OCI-M1 (cell line): ENCODE results near the gene STXBP5L.
"Not testable (repeated sequence)": the region's sequence is repeated elsewhere in the genome, so short reads cannot be mapped to it uniquely, and the experiment has no call there.

Experiments used
- DNase-seq: peaks from one replicate; lab custom pipeline; 2025; lab: John Stamatoyannopoulos, UW

STXBP5L gene

GRCh38 chr3:121231872-121232271 lies 323.9 kb downstream of the STXBP5L start:
- no peak for DNase-seq

- peak; percentile 11 for DNase-seq
Observed at GRCh38 chr3:121232309-121233225, 324.6 kb downstream of the STXBP5L start.

GRCh38 chr3:121243208-121243607 lies 335.2 kb downstream of the STXBP5L start:
- DNase-seq, result no peak

- DNase-seq, result no peak
Observed at GRCh38 chr3:121252676-121253075, 344.7 kb downstream of the STXBP5L start.

- DNase-seq, result peak; percentile 47
Observed at GRCh38 chr3:121269389-121269788, 361.4 kb downstream of the STXBP5L start.

- DNase-seq, result no peak
Observed at GRCh38 chr3:121274411-121274810, 366.4 kb downstream of the STXBP5L start.

- DNase-seq, result no peak
Observed at GRCh38 chr3:121295452-121295851, 387.4 kb downstream of the STXBP5L start.

- DNase-seq, result no peak
Observed at GRCh38 chr3:121295979-121296378, 388.0 kb downstream of the STXBP5L start.

- DNase-seq, result no peak
Observed at GRCh38 chr3:121324320-121324719, 416.3 kb downstream of the STXBP5L start.

GRCh38 chr3:121330118-121330517 lies 422.1 kb downstream of the STXBP5L start:
- DNase-seq, result no peak

GRCh38 chr3:121330634-121331033 lies 422.6 kb downstream of the STXBP5L start:
- DNase-seq, result no peak

- DNase-seq, result not testable (repeated sequence)
Observed at GRCh38 chr3:121355960-121356359, 448.0 kb downstream of the STXBP5L start.

GRCh38 chr3:121362035-121362734 lies 454.2 kb downstream of the STXBP5L start:
- no peak for DNase-seq

- DNase-seq, result not testable (repeated sequence)
Observed at GRCh38 chr3:121388308-121388707, 480.3 kb downstream of the STXBP5L start.

GRCh38 chr3:121395967-121396366 lies 488.0 kb downstream of the STXBP5L start:
- DNase-seq, result not testable (repeated sequence)

- not testable (repeated sequence) for DNase-seq
Observed at GRCh38 chr3:121398051-121398450, 490.0 kb downstream of the STXBP5L start.

GRCh38 chr3:121399820-121400219 lies 491.8 kb downstream of the STXBP5L start:
- DNase-seq, result no peak

GRCh38 chr3:121405631-121406030 lies 497.6 kb downstream of the STXBP5L start:
- no peak for DNase-seq

GRCh38 chr3:121411523-121411922 lies 503.5 kb downstream of the STXBP5L start:
- DNase-seq, result no peak

GRCh38 chr3:121414924-121415323 lies 506.9 kb downstream of the STXBP5L start:
- no peak for DNase-seq

GRCh38 chr3:121418182-121418581 lies 510.2 kb downstream of the STXBP5L start:
- DNase-seq, result no peak

GRCh38 chr3:121424549-121424948 lies 516.5 kb downstream of the STXBP5L start:
- no peak for DNase-seq

- no peak for DNase-seq
Observed at GRCh38 chr3:121430664-121431215, 522.7 kb downstream of the STXBP5L start.
